GM12874 (cell line): ENCODE data around the gene RTN4RL1.

ENCODE experiments used
- TF ChIP-seq, protein P1 (sequence below): IDR thresholded peaks from 2 replicates; pipeline ENCODE4 v1.5.1; 2011; ENCODE audit warnings: low read depth, mild to moderate bottlenecking, control low read depth, low read length, moderate library complexity; ENCODE audit not compliant: insufficient read depth

The RTN4RL1 gene

GRCh38 chr17:2029911-2030778 is 5.0 kb upstream of the RTN4RL1 start, which contains the start of gene DPH1:
Gene DPH1, plus strand, starts transcription at chr17:2030153. Its CDS starts 17 bp downstream, at chr17:2030170.
- TF ChIP-seq, protein P1, sequence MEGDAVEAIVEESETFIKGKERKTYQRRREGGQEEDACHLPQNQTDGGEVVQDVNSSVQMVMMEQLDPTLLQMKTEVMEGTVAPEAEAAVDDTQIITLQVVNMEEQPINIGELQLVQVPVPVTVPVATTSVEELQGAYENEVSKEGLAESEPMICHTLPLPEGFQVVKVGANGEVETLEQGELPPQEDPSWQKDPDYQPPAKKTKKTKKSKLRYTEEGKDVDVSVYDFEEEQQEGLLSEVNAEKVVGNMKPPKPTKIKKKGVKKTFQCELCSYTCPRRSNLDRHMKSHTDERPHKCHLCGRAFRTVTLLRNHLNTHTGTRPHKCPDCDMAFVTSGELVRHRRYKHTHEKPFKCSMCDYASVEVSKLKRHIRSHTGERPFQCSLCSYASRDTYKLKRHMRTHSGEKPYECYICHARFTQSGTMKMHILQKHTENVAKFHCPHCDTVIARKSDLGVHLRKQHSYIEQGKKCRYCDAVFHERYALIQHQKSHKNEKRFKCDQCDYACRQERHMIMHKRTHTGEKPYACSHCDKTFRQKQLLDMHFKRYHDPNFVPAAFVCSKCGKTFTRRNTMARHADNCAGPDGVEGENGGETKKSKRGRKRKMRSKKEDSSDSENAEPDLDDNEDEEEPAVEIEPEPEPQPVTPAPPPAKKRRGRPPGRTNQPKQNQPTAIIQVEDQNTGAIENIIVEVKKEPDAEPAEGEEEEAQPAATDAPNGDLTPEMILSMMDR: no peak

GRCh38 chr17:2028737-2029136 is 3.6 kb upstream of the RTN4RL1 start:
- TF ChIP-seq, protein P1: 0 out of 2 replicates have a peak, but pooled peaks have one; percentile 4

DNA sequence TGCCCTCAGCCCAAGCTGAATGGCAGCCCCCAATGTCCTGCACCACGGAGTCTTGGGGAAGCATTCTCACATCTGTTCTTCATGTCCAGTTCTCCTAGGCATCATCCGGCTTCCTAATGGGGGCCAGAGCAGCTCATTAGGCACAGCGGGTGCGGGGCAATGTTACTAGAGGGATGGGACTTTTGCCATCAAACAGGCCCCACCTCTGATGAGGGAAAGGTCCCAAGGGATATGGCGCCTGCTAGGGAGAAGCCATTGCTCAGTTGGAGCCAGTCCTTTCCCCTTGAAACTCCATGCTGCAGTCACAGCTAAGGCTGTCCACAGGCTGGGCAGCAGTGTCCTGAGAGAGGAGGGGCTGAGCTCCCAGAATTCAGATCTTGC is 3.1 kb upstream of the RTN4RL1 start:
- TF ChIP-seq, protein P1: no peak

DNA sequence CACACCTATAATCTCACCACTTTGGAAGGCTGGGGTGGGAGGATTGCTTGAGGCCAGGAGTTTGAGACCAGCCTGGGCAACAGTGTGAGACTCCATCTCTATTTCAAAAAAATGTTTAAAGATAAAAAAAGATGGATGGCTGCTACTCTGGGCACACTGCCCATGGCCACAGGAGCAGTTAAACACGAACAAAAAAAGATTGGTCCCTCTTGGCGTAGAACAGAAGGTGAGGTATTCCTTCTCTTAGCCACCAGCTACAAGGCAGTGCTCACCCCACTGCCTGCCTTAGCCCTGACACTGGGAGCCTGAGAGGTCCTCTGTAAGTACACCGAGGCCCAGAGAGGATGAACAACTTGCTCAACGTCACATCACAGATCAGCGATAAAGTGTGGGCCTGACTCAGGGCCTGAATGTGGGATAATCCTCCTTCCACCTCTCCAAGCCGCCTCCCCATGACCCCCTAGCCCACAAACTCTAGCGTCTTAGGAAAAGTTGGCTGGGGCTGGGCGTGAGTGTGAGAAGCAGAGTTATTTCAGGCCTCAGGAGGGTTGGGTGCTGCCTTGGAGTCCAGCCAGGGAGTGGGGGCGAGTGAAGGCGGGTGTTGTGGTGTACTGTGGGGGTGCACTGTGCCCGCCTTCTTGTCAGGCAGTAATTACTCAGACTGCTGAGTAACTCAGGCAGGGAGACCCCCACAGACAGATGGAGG is 2.5 kb upstream of the RTN4RL1 start:
- TF ChIP-seq, protein P1: no peak

- TF ChIP-seq, protein P1: 0 out of 2 replicates have a peak, but pooled peaks have one; percentile 9
Measured at GRCh38 chr17:2025622-2026309, 632 bp upstream of the RTN4RL1 start.

GRCh38 chr17:2024572-2025219 is 438 bp downstream of the RTN4RL1 start:
- TF ChIP-seq, protein P1: no peak
